Measurements from ENCODE around the gene ADNP2.

GRCh38 chr18:80077873-80078272 is 31.2 kb upstream of the ADNP2 start:
- TF ChIP-seq CTCF (IDR thresholded peaks at IDR 0.05; ENCODE audit: low read depth, low read length) (no peak), EZH2phosphoT487 (IDR thresholded peaks at IDR 0.05; ENCODE audit: low read depth) (no peak)
